Esophagus squamous epithelium (tissue), 4 donors: Measurements from ENCODE around the gene FCHSD1.

Source experiments
- POLR2A ChIP-seq, 4 donors: fragments of 450-650 bp; IDR thresholded peaks; one replicate each; pipeline ENCODE4 v1.6.1; 2017; ENCODE audit warnings: antibody characterized with exemption in 4 of 4, mild to moderate bottlenecking in 4 of 4, moderate library complexity in 3 of 4
- TF ChIP-seq, protein P1 (sequence below), 6 experiments: fragments of 450-650 bp in 4 of 6; fragments of 200-600 bp in 2 of 6; sonication (generic) in 2 of 6; IDR thresholded peaks; one replicate each; pipeline ENCODE4 v1.5.1; 2016 to 2019; ENCODE audit warnings: antibody characterized with exemption in 6 of 6, mild to moderate bottlenecking in 4 of 6, moderate library complexity in 4 of 6

DNA sequence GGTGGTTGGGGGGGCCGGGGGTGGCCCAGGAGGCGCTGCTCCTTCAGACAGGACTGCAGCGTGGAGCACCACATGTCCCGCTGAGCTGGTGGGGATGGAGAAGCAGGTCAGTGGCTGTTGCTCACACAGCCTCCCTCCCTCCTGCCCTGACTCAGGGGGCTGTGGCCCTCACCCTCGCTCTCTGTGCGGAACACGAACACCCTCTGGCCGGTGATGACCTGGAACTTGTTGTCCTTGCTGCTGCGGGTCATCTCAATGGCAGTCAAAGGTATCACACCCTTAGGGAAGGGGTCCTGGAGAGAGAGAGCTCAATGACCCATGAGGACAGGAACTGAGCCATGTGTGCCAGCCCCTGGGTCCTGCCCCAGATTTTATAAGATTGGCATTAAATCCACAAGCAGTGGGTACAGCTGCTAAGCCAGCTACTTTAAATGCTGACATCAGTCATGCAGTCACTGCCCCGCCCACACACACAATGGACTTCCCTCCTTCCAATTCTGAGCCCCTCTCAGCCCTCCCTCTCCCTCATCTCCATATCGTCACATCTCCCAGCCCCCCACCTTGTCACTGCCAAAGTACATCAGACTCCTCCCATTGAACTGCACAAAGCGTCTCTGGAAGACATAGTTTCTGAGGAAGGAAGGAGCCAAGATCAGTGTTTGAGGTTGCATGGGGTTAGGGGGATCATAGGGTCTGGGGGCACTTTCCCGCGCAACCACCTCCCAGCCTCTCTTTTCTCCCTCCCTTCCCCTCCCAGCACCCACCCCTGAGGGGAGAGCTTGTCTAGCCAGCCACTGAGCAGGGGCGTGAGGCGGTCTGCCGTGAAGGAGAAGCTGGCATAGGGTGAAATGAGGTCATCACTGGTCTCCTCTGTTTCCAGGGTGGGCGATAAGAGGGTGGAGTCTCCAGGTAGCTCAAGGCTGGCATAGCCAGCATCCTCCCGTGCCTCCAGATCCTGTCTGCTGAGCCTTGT is 21.9 kb upstream of the FCHSD1 start:
- TF ChIP-seq, protein P1, sequence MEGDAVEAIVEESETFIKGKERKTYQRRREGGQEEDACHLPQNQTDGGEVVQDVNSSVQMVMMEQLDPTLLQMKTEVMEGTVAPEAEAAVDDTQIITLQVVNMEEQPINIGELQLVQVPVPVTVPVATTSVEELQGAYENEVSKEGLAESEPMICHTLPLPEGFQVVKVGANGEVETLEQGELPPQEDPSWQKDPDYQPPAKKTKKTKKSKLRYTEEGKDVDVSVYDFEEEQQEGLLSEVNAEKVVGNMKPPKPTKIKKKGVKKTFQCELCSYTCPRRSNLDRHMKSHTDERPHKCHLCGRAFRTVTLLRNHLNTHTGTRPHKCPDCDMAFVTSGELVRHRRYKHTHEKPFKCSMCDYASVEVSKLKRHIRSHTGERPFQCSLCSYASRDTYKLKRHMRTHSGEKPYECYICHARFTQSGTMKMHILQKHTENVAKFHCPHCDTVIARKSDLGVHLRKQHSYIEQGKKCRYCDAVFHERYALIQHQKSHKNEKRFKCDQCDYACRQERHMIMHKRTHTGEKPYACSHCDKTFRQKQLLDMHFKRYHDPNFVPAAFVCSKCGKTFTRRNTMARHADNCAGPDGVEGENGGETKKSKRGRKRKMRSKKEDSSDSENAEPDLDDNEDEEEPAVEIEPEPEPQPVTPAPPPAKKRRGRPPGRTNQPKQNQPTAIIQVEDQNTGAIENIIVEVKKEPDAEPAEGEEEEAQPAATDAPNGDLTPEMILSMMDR (IDR thresholded peaks at IDR 0.05) = no peak
- TF ChIP-seq POLR2A (IDR thresholded peaks at IDR 0.05) = no peak
